Stimulated activated CD8-positive, alpha-beta memory T cell treated with anti-CD3 and anti-CD28 coated beads, Interleukin-15, amount 100 ng/mL, for 4 hours (primary cell): ENCODE measurements around the gene MINDY4.

Experiments
- DNase-seq, 2 donors: peaks; one replicate each; pipeline ENCODE4 v3.0.0-alpha.2; 2020; ENCODE audit warnings: low read depth in 2 of 2

MINDY4 gene

DNA sequence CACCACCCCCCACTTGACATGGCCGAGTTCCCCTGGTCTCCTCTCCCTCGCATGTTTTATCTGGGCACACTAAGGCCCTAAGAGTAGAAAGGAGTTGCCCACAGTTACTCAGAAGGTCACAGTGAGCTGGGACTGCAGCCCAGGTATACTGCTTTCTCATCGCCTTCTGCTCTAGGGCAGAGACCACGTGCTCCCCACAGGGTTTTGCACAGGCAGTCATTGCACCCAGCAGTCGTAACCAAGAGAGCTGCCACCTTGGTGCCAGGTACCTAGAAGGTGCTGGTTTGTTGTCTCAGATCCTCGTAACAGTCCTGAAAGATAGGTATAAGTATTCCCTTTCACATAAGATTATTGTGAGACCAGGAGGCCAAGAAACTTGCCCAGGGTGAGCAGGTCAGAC is 1.8 kb downstream of the MINDY4 start:
- DNase-seq: no peak

DNA sequence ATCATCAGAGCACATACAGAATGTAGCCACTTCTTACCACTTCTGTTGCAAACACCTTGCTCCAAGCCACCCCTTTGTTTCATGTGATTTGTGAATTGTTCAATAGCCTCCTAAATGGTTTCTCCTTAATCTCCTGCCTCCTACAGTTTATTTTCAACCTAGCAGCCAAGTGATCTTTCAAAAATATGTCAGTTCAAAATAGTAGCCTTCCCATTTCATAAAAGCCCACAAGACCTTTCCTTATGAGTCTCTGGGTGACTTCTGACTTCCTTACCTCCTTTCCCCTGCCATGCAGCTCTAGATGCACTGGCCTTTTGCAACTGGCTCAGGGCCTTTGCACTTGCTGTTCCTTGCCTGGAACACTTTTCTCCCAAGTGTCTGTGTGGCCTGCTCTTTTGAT is 4.8 kb downstream of the MINDY4 start:
- no peak for DNase-seq

DNA sequence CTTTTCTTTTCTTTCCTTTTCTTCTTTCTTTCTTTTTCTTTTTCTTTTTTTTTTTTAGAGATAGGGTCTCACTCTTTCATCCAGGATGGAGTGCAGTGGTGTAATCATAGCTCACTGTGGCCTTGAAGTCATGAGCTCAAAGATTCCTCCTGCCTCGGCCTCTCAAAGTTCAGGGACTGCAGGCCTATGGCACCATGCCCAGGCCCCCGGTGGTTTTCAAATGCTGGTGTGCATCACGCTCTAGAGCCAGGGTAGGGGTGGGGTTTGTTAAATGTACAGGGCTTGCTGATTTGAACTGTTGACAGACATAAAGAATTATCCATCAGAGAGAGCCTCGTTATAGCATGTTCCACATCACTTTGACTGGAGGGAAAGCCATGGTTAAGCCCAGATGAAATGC is 5.8 kb downstream of the MINDY4 start:
- DNase-seq: no peak

DNA sequence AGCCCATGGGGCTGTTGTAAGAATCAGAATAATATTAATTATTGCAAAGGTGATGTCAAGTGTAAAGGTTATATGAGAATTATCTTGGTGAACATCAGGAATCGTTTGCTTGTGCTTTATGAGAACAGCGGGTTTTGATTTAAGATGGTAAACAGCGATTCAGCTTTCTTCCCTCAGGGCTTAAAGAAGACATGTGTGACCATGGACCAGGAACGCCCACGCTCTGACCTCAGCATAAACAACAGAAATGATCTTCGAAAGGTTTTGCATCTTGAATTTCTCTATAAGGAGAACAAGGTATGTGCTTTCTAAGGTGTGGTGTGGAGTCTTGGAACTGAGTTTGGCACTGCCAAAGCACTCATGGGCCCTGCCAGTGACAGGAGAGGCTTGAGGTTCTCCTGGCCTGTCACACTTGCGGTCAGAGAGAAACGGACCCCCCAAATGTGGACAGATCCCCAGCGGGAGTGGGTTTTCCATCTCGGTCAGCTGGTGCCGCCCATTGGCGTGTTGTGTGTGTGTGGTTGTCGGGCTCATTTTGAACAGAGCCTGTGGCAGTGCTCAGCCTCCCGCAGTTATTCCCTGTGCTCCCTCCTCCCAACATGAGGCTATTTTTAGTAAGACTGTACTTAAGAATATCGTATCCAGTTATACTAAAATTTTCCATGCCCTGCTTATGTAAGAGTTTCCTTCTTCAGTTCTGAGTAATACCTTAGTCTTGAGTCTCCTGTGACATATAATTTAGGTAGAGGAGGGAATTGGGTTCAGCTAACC is 7.2 kb downstream of the MINDY4 start:
- no peak for DNase-seq

DNA sequence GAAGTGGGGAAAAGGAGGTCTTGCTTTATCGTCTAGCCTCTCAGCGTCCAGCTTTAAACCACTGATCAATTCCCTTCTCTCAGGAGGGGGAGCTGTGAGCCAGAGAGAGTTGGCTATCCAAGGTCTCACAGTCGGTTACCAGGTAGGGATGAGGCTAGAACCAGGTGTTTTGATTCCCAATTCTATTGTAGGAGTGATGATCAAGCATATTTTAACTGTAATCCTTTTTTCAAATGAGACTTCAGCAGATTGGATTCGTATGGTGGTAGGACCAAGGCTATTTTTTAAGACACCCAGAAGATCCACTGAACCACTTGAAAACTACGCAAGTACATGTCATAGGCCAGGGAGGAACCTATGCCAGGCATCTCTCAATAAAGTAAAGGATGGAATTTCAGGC is 8.4 kb downstream of the MINDY4 start:
- DNase-seq: no peak

DNA sequence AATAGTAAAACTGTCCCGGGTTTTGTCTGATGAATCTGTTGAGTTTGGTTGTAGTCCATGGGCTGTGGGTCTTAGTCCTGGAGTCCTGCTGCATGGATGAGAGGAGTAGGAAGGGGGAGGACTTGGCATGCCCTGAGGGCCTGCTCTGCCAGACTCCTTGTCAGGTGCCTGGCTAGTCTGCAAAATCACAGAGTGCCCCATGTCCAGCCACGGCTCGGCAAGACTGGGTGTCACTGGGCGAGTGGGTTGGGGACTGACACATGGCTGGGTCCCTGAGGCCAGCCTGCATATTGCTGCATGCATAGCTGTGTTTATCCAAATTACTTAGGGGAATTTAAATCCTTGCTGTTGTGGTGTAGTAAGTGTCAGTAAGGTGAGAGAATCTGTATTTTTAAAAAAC is 9.7 kb downstream of the MINDY4 start:
- no peak for DNase-seq

DNA sequence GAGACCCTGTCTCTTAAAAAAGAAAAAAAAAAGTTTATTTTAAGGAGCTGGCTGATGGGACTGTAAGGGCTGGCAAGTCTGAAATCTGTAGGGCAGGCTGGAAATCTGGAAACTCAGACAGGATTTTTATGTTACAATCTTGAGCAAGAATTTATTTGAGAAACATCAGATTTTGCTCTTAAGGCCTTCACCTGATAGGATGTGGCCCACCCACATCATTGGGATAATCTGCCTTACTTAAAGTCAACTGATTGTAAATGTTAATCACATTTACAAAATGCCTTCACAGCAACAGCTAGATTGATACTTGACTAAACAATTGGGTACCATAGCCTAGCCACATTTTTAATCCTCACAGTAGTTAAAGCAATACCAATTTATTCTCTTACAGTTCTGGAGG is 11.5 kb downstream of the MINDY4 start:
- no peak for DNase-seq

DNA sequence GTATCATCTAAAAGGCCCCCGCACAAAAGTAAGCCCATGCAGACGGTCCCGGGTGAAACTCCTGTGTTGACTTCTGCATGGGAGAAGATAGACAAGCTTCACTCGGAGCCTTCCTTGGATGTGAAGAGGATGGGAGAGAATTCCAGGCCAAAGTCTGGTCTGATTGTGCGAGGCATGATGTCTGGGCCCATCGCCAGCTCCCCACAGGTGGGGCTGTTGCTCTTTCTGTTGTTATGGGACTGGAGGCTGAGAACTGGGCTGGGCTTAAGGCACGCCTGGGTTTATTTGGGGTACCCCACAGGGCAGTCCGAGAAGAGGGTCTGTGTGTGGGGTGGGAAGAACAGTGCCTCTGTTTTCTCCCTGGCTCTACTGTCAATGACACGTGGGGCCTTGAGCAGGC is 14.6 kb downstream of the MINDY4 start:
- DNase-seq: no peak

DNA sequence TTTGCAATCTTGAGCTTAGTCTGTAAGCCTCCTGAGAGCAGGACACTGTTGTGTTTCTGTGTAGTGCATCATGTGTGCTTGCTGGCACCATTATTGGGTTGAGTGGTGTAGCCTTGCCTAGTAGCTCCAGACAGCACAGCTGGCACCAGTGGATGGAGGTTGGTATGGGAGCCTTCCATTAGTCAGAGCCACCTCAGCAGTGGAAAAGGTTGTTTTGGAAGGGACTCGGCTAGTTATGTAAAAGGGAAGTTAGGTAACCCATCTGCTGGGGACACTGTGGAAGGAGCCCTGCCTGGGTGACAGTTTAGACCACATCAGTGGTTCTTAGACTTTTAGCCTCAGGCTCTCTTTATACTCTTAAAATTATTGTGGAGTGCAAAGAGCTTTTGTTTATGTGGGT is 16.3 kb downstream of the MINDY4 start:
- no peak for DNase-seq

DNA sequence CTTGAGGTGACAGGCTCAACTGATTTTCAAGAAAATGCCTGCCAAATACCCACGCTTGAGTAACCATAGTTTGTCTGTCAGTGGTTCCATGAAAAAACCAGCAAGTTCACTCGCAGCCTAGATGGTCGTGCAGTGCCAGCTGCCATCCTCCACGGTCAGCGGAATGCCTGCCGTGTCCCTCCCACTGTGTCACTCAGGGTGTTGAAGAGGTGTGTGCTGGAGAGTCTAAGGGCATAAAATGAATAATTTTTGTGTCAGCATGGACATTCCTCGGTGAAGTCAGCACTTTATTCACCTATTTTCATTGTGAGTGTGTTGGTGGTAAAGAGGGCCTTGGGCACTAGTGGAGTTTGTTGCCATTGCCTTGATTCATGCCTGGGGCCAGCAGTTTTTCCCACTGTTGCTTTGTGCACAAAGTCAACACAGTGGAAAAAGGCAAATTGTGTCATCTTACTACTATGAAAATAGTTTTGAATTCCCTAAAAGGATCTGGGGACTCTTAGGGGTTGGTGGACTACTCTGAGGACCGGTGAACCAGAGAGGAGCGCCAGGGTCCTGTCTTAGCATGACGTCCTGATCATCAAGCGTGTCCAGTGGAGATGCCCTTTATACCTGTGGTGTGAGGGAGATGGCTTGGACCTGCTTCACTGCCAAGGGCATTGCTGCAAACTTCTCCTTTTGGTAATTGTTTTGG is 17.6 kb downstream of the MINDY4 start:
- no peak for DNase-seq

DNA sequence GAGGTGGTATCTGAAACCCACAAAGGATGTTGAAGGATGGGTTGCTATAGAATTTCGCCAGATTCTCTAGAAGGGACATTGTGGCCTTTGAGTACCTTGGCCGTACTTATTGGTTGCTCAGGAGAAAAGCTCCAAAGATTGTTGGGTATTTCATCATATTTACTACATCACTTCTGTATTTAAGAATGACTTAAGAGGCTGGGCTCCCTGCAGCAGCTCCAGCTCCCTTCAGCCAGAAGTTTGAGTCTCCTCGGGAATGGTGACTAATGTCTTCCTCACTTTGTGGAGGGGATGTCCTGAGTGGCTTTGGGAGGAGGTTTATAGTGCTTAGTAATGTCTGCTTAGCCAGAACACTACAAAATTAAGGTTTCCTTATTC is 18.1 kb downstream of the MINDY4 start:
- no peak for DNase-seq

DNA sequence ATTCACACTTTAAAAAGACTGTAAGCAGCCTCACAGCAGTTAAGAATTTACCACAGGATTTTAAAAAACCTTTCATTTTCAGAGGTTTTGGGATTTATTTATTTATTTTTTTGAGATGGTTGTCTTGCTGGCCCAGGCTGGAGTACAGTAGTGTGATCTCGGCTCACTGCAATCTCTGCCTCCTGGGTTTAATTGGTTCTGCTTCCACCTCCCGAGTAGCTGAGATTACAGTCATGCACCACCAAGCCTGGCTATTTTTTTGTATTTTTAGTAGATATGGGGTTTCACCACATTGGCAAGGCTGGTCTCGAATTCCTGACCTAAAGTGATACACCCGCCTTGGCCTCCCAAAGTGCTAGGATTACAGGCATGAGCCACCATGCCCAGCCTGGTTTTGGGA is 19.1 kb downstream of the MINDY4 start:
- DNase-seq: no peak

DNA sequence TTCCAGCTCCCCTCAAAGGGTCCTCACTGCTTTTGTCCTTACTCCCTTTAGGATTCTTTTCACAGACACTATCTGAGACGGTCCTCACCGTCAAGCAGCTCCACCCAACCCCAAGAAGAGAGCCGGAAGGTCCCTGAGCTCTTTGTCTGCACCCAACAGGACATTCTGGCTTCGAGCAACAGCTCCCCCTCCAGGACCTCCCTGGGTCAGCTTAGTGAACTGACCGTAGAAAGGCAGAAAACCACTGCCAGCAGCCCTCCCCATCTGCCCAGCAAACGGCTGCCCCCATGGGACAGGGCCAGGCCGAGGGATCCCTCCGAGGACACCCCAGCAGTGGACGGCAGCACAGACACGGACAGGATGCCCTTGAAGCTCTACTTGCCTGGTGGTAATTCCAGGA is 19.9 kb downstream of the MINDY4 start:
- DNase-seq: no peak

DNA sequence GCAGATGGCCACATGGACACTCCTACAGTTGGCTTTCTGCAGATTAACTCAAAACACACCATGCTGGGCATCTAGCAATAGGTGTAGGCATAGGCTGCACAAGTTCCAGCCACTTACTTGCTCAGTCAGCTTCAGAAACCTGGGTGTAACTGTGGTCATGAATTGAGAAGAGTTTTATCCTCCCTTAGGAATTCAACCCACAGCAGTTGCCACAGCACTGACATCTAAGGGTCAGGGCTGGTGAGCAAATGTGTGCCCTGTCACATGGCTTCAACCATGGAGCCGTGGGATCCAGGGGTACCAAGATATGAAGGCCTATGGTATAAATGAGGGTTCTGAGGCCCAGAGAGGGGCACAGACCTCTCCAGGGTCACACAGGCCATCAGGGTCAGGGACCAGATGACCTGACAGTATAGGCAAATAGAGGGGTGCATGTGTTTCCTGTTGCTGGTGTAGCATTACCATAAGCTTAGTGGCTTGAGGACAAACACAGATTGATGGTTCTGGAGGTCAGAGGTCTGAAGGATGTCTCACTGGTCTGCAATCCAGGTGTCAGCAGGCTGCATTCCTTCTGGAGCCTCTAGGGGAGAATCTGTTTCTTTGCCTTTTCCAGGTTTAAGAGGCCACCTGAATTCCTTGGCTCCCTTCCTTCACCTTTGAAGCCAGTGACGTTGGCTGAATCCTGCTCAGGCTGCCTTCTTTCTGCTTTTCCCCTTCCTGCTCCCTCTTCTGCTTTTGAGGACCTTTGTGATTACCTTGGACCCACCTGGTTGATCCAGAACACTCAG is 24.1 kb downstream of the MINDY4 start:
- no peak for DNase-seq

DNA sequence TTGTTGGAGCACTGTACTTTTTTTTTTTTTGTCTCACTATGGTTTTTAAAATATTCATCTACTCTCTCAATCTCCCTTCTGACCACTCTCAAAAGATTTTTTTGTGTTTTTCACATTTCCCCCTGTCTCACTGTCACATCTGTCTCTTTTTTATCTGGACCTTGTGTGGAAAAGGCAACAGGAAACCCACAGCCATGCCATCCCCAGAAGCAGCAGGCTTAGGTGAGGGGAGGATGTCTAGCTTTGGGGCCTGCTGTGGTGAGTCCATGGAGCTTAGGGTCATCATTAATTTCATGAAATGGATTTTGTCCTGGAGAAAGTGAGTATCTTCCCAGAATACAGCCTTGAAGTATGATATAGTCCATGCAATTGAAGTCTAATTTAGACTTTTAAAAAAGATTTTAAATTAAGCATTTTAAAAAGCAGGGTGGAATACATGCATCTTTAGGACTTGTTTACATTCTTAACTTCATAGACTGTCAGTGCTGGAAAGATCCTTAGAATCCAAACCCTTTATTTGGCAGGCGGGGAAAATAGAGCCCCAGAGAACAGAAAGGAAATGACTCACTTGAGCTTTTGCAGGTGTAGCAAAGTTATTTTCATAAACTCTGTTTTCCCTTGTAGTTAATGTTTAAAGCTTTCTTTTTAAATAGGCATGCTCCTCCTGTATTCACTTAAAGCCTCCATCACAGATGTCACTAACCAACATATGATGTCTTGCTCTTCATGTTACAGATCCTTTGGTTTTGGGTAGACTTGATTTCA is 25.1 kb downstream of the MINDY4 start:
- DNase-seq: no peak

DNA sequence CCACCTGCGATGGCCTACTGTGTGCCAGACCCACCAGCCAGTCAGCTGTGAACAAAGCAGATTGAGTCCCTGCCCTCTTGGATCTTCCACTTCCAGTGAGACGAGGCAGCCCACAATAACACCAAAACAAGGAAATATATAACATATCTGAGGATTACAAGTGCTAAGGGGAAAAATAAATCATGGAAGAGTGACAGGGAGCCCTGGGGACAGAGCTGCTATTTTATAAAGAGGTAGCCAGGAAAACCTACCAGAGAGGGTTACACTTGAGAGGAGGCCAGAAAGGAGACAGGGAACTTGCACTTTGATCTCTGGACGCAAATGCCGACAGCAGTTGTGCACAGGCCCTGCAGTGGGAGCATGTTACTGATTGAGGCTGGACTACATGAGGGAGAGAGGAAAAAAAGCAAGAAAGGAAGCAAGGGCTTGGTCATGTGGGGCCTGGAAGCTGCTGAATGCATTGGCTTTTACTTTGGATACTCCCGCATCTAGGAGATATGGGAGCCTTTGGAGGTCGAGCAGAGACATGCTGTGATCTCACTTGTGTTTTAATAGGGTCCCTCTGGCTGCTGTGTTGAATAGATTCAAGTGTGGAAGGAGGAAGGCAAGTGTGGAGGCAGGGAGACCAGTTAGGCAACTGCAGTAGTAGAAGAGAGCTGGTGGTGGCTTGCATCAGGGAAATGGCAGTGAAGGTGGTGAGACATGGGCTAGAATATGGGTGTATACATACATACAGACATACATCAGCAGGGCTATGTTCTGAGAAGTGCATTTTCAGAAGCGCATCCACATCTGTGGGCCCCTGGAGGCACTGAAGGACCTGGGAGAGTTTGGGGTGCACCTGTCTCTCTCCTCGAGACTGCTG is 26.2 kb downstream of the MINDY4 start:
- DNase-seq: no peak

DNA sequence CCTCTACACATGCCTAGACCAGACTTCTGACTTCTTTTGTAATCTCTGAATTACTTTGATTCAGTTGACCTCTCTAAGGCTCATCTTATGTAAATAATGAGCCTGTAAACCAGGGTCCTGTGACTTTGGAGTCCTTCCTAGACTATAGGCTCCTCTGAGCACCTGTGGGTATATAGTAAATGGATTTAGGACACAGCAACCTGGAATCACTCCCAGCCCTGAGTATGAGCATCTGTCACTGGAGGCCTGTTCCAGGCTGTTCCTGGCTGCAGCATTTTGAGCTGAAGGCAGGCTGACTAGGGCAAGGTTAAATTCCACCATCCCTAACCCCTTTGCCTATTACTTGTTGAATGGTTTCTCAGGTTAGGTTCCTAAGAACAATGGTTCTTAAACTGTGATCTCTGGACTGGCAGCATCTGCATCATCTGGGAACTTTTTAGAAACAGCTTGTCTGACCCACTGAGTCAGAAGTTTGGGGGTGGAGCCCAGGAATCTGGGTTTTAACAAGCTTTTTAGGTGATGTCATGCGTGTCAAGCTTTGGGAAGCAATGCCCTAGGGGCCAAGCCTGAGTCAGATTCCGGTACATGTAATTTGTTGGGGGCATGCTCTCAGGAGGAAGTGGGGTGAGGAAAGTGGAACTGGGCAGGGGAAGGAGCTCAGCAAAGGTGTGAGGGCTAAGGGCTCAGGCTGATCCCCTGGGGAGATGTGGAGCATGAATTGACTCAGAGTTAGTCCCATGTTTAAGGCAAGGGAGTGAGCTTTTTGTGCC is 28.2 kb downstream of the MINDY4 start:
- DNase-seq: no peak

DNA sequence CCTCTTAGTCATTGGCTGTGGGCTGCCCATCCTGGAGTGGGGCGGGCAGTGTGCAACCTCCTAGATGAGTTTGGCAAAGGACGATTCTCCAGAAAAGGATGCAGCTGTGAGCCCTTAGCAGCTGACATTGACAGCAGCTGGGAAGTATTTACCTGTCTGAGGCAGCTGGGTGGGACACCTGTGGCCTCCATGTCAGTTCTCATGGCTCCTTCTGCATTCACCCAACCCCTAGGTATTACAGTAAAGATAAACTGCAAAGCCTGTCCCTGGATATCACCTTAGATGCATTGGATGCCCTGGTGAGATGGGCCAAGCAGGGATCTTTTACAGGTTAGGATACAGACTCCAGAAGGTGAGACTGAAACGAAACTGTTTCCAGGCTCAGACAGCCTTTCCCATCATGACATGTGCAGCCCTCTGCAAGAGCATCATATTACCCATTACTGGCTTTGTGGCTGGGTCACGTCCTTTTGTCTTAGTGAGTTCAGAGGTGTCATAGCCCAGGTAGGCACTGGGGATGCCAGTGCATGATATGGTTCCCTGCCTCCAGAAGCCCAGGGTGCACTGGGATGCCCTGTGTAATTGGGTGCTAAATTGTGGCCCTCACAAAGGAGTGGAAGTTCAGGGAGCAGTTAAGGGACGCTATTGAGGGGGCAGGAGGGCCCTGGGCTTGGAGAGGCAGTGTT is 28.9 kb downstream of the MINDY4 start:
- no peak for DNase-seq

DNA sequence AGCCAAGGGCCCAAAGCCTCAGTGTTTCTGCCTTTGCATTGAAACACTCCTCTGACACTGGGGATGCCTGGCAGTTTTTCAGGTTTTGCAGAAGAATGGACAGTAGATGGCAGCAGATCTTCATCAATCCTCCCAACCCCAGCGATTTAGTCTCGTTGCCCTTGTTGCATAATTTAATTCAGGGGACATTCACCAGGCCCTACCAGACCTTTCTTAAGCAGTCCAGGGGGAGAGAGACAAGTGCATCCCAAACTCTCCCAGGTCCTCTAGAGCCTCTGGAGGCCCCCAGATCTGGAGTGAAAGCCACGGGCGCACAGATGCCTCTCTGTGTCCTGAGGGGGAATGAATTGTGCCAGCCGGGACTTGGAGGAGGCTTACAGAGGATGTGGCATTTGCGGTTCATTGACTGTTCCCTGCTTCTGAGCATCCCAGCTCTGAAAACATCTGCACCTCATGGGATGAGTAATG is 29.6 kb downstream of the MINDY4 start:
- no peak for DNase-seq

DNA sequence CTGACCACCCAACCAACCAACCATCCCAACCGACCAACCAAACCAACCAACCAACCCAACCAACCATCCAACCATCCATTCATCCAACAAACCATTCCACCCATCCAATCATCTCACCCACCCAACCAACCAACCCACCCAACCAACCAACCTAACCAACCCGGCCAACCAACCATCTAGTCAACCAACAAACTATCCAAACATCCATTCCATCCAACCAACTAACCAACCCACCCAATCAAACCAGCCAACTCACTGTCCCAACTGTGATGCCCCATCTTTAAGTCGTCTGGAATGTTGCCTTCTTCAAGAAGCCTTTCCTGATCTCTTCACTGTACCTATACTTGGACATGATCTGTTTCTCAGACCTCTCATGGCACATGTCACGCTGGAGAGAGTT is 31.6 kb downstream of the MINDY4 start:
- no peak for DNase-seq
